ENCODE data around the gene KCNB1.

DNA sequence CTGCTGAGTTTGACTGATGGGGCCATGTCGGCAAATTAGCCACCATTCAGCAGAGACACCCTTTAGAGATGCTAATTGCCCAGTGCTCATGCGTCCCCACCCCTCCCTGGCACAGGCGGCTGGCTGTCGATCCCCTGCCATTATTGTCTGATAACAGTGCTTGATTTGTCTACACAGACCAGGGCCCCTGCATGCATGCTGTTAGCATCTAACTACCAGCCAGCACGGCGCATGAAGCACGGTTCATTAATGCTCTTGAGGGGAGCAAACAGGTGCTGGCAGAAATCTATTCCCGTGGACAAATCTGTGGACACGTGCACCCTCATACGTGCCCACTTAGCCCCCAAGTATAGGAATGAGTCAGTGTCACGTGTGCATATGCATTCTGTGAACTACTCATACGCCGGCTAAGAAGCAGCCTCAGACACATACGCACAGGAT is 32.2 kb downstream of the KCNB1 start:
- TF ChIP-seq, protein P1, sequence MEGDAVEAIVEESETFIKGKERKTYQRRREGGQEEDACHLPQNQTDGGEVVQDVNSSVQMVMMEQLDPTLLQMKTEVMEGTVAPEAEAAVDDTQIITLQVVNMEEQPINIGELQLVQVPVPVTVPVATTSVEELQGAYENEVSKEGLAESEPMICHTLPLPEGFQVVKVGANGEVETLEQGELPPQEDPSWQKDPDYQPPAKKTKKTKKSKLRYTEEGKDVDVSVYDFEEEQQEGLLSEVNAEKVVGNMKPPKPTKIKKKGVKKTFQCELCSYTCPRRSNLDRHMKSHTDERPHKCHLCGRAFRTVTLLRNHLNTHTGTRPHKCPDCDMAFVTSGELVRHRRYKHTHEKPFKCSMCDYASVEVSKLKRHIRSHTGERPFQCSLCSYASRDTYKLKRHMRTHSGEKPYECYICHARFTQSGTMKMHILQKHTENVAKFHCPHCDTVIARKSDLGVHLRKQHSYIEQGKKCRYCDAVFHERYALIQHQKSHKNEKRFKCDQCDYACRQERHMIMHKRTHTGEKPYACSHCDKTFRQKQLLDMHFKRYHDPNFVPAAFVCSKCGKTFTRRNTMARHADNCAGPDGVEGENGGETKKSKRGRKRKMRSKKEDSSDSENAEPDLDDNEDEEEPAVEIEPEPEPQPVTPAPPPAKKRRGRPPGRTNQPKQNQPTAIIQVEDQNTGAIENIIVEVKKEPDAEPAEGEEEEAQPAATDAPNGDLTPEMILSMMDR (IDR thresholded peaks at IDR 0.05; ENCODE audit: low read depth, low read length) = no peak
- TF ChIP-seq EZH2phosphoT487 (IDR thresholded peaks at IDR 0.05; ENCODE audit: low read depth) = no peak

Data from OCI-LY3 (cell line).